ENCODE results near the gene HMGCL. TPM values are rescaled to one million over a fixed set of nuclear protein-coding genes. Genes with fewer than 3 reads are reported as not detected.

HMGCL gene
- total and polyA plus RNA-seq, 2 of the 13 experiments (the other 11 are each of a cell fraction or from before 2014, with no cell fraction given) = 21.3 to 41.4 TPM

GRCh38 chr1:23793861-23794731 is 31.1 kb downstream of the HMGCL start:
- Histone ChIP-seq H3K27ac (ENCODE audit: extremely low read length, insufficient read depth, low read length) (no peak overlapping the region), H3K27me3 (ENCODE audit: control insufficient read depth in 1 of 2, insufficient read depth in 2 of 2, low read length in 2 of 2) (no peaks in the 10 kb centered on the region; a peak in 1 of 5 replicates), H3K9ac (ENCODE audit: insufficient read depth, low read depth, low read length) (no peak overlapping the region), H3K9me3 (ENCODE audit: low read length) (no peaks in the 10 kb centered on the region), H4K20me1 (ENCODE audit: insufficient read depth, low read length) (peaks cover 7% of the 10 kb centered on the region; the same call in 1 of the 2 replicates), H3K4me2 (ENCODE audit: low read depth, low read length) (no peak overlapping the region), H3K36me3 (replicated peaks in 1 of 2; ENCODE audit: control insufficient read depth in 1 of 2, insufficient read depth in 2 of 2, low read length in 2 of 2) (peaks cover 16 to 44% of the 10 kb centered on the region in 2 experiments; a peak in 4 of 5 replicates), H3K4me1 (ENCODE audit: insufficient read depth, low read length) (peaks cover 44% of the 10 kb centered on the region), H2AFZ (ENCODE audit: low read length) (no peak overlapping the region), H3K4me3 (replicated peaks in 1 of 3; ENCODE audit: insufficient read depth in 1 of 3, low read depth in 2 of 3, low read length in 3 of 3) (no peak overlapping the region), H3K79me2 (ENCODE audit: insufficient read depth, low read length) (peaks cover 22% of the 10 kb centered on the region)
- WGBS (ENCODE audit: low lambda C conversion rate) = 97% methylated on average over 11 of the region's 21 CpGs
- intact Hi-C loops (cut with micrococcal nuclease; ENCODE audit: unreplicated experiment) = no loop called here
- ATAC-seq (no peak), FAIRE-seq (no peak), DNase-seq (ENCODE audit: low spot score) (no peak)
- CTCF ChIA-PET (ENCODE audit: low intra/inter-chr PET ratio, low total read pairs) = no interaction called here
- no TSS peak for BruUV-seq (replicated peaks)
- POLR2A ChIA-PET = interaction anchor here (0.6 to 10.9 kb wide), 2 partner anchors 17 to 31 kb away, joined by 3 to 154 read pairs; partner anchors contain the start of genes HMGCL and PITHD1
- in situ Hi-C loops (cut with HindIII; ENCODE audit: extremely low pct_ligation_motif_present, low pct_unique_long_range_greater_than_20kb) = no loop called here
- TF ChIP-seq CCDC6 (CRISPR knock-in tag; IDR thresholded peaks at IDR 0.05) (no peak), ZMYM2 (CRISPR knock-in tag; IDR thresholded peaks at IDR 0.05) (no peak), RARA (CRISPR knock-in tag; IDR thresholded peaks at IDR 0.05) (no peak), TP53 (CRISPR knock-in tag; conservative IDR thresholded peaks at IDR 0.05) (no peak), ZFX (CRISPR knock-in tag; IDR thresholded peaks at IDR 0.05; ENCODE audit: low read depth) (no peak), ETS1 (CRISPR knock-in tag; IDR thresholded peaks at IDR 0.05) (no peak), FOXA3 (CRISPR knock-in tag; IDR thresholded peaks at IDR 0.05) (no peak), TIGD3 (CRISPR knock-in tag; IDR thresholded peaks at IDR 0.05; ENCODE audit: borderline replicate concordance) (no peak), GATAD2A (CRISPR knock-in tag; IDR thresholded peaks at IDR 0.05) (no peak), ZNF841 (CRISPR knock-in tag; IDR thresholded peaks at IDR 0.05; ENCODE audit: borderline replicate concordance) (no peak), ZNF552 (CRISPR knock-in tag; IDR thresholded peaks at IDR 0.05; ENCODE audit: borderline replicate concordance) (no peak), SNAPC5 (CRISPR knock-in tag; IDR thresholded peaks at IDR 0.05; ENCODE audit: borderline replicate concordance) (no peak), ZNF10 (CRISPR knock-in tag; IDR thresholded peaks at IDR 0.05; ENCODE audit: borderline replicate concordance, low read depth) (no peak), ZNF773 (CRISPR knock-in tag; IDR thresholded peaks at IDR 0.05; ENCODE audit: borderline replicate concordance) (no peak), RBM22 (optimal IDR thresholded peaks at IDR 0.05; ENCODE audit: low read length) (peak; percentile 59), ZSCAN12 (CRISPR knock-in tag; IDR thresholded peaks at IDR 0.05) (no peak), AHR (CRISPR knock-in tag; IDR thresholded peaks at IDR 0.05) (no peak), ZNF251 (CRISPR knock-in tag; IDR thresholded peaks at IDR 0.05) (no peak), ZNF3 (CRISPR knock-in tag; IDR thresholded peaks at IDR 0.05) (no peak), MXD3 (CRISPR knock-in tag; IDR thresholded peaks at IDR 0.05) (no peak), RBFOX2 (IDR thresholded peaks at IDR 0.05; ENCODE audit: low read depth, low read length) (peak; percentile 52), ZNF879 (CRISPR knock-in tag; IDR thresholded peaks at IDR 0.05) (no peak), SETDB1 (CRISPR knock-in tag; IDR thresholded peaks at IDR 0.05; ENCODE audit: borderline replicate concordance) (no peak), POLR2AphosphoS5 (IDR thresholded peaks at IDR 0.05; ENCODE audit: low read depth, low read length) (peak; percentile 34; the same call in 1 of the 2 replicates)
